NCI-H345 treated with DMSO at 0.1 percent for 48 hours (cell line): ENCODE results near the gene NAV2.
"Not testable (repeated sequence)": the region's sequence is repeated elsewhere in the genome, so short reads cannot be mapped to it uniquely, and the experiment has no call there.

Experiments
- DNase-seq: peaks from one replicate; lab custom pipeline; 2025; ENCODE audit not compliant: unreplicated experiment; lab: John Stamatoyannopoulos, UW

Gene NAV2

GRCh38 chr11:19882356-19882755 lies 169.7 kb downstream of the NAV2 start:
- no peak for DNase-seq

- DNase-seq = no peak
Observed at GRCh38 chr11:19886498-19886897, 173.9 kb downstream of the NAV2 start.

- no peak for DNase-seq
Observed at GRCh38 chr11:19887842-19888241, 175.2 kb downstream of the NAV2 start.

GRCh38 chr11:19889531-19889930 lies 176.9 kb downstream of the NAV2 start:
- no peak for DNase-seq

- no peak for DNase-seq
Observed at GRCh38 chr11:19890308-19890707, 177.7 kb downstream of the NAV2 start.

- DNase-seq = no peak
Observed at GRCh38 chr11:19891022-19891421, 178.4 kb downstream of the NAV2 start.

- DNase-seq = no peak
Observed at GRCh38 chr11:19892387-19892786, 179.8 kb downstream of the NAV2 start.

GRCh38 chr11:19892876-19893275 lies 180.2 kb downstream of the NAV2 start:
- no peak for DNase-seq

- no peak for DNase-seq
Observed at GRCh38 chr11:19894404-19894803, 181.8 kb downstream of the NAV2 start.

GRCh38 chr11:19895037-19895436 lies 182.4 kb downstream of the NAV2 start:
- DNase-seq = not testable (repeated sequence)

GRCh38 chr11:19895776-19896175 lies 183.1 kb downstream of the NAV2 start:
- no peak for DNase-seq

- DNase-seq = peak; percentile 47
Observed at GRCh38 chr11:19903620-19904069, 191.0 kb downstream of the NAV2 start.

GRCh38 chr11:19905280-19905853 lies 192.7 kb downstream of the NAV2 start:
- no peak for DNase-seq

GRCh38 chr11:19906126-19906525 lies 193.5 kb downstream of the NAV2 start:
- no peak for DNase-seq

GRCh38 chr11:19907008-19907579 lies 194.5 kb downstream of the NAV2 start:
- no peak for DNase-seq

GRCh38 chr11:19907839-19908238 lies 195.2 kb downstream of the NAV2 start:
- no peak for DNase-seq

GRCh38 chr11:19910931-19911330 lies 198.3 kb downstream of the NAV2 start:
- no peak for DNase-seq

GRCh38 chr11:19912115-19912957 lies 199.7 kb downstream of the NAV2 start:
- DNase-seq = no peak

- no peak for DNase-seq
Observed at GRCh38 chr11:19912958-19913892, 200.6 kb downstream of the NAV2 start.

- DNase-seq = no peak
Observed at GRCh38 chr11:19913893-19914249, 201.2 kb downstream of the NAV2 start.

- no peak for DNase-seq
Observed at GRCh38 chr11:19915808-19916207, 203.2 kb downstream of the NAV2 start.
